PC-3 (cell line): ENCODE measurements around the gene TRPM8.

Source experiments
- EZH2 ChIP-seq: fragments of 300-600 bp; sonication (generic); IDR thresholded peaks from one replicate; pipeline ENCODE4 v1.6.1; 2017; ENCODE audit warnings: antibody characterized with exemption, mild to moderate bottlenecking, low read length; ENCODE audit not compliant: unreplicated experiment
- TF ChIP-seq, protein P1 (sequence below): fragments of 300-600 bp; sonication (generic); conservative IDR thresholded peaks from 2 replicates; pipeline ENCODE4 v1.5.1; 2017; ENCODE audit warnings: antibody characterized with exemption, low read depth, mild to moderate bottlenecking, low read length

DNA sequence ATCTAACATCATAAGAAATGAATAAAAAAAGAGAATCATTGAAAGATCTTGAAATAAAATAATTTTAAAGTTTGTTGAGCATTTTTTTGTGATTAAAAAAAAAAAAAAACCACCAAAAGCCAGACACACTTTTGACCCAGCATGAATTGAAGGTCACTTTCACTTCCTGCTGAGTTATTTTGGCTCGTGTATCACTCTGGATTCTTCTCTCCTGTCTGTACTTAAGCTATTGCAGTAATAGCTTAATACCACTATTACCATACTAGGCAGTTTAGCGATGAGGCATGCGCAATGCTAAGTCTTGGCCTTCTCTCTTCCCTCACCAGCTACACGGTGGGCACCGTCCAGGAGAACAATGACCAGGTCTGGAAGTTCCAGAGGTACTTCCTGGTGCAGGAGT, 78.8 kb downstream of the TRPM8 start:
- TF ChIP-seq, protein P1, sequence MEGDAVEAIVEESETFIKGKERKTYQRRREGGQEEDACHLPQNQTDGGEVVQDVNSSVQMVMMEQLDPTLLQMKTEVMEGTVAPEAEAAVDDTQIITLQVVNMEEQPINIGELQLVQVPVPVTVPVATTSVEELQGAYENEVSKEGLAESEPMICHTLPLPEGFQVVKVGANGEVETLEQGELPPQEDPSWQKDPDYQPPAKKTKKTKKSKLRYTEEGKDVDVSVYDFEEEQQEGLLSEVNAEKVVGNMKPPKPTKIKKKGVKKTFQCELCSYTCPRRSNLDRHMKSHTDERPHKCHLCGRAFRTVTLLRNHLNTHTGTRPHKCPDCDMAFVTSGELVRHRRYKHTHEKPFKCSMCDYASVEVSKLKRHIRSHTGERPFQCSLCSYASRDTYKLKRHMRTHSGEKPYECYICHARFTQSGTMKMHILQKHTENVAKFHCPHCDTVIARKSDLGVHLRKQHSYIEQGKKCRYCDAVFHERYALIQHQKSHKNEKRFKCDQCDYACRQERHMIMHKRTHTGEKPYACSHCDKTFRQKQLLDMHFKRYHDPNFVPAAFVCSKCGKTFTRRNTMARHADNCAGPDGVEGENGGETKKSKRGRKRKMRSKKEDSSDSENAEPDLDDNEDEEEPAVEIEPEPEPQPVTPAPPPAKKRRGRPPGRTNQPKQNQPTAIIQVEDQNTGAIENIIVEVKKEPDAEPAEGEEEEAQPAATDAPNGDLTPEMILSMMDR = no peak
- no peak for TF ChIP-seq EZH2
